ENCODE results near the gene COL16A1.

Gene COL16A1

DNA sequence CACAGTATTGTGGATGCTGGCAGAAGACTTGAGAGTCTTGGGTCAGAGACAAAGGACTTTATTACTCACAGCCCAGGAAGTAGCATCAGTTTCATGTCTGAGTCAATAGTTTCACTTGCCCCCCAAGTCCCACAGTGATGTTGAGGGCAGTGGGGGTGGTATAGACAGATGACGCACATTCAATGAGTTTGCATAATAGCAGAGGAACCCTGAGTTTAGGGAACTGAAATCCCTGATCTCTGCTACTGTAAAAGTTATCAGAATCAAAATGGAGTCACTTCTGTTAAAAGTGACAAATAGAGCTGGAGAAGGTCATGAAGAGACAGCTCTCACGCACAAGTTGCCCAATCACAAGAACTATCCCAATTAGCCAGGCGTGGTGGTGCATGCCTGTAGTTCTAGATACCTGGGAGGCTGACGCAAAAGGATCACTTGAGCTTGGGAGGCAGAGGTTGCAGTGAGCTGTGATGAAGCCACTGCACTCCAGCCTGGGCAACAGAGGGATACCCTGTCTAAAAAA is 97.8 kb downstream of the COL16A1 start:
- peak; percentile 88 for DNase-seq (ENCODE audit: low spot score)
- in situ Hi-C loops (cut with MboI; ENCODE audit: low pct_unique_long_range_greater_than_20kb, low sequenced_read_pairs, unreplicated experiment), result no loop called here
- TF ChIP-seq, protein P1, sequence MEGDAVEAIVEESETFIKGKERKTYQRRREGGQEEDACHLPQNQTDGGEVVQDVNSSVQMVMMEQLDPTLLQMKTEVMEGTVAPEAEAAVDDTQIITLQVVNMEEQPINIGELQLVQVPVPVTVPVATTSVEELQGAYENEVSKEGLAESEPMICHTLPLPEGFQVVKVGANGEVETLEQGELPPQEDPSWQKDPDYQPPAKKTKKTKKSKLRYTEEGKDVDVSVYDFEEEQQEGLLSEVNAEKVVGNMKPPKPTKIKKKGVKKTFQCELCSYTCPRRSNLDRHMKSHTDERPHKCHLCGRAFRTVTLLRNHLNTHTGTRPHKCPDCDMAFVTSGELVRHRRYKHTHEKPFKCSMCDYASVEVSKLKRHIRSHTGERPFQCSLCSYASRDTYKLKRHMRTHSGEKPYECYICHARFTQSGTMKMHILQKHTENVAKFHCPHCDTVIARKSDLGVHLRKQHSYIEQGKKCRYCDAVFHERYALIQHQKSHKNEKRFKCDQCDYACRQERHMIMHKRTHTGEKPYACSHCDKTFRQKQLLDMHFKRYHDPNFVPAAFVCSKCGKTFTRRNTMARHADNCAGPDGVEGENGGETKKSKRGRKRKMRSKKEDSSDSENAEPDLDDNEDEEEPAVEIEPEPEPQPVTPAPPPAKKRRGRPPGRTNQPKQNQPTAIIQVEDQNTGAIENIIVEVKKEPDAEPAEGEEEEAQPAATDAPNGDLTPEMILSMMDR (IDR thresholded peaks at IDR 0.05; ENCODE audit: extremely low read depth, insufficient read depth, missing control alignments), result no peak

All from GM13977 (cell line).